CD14-positive monocyte (primary cell): ENCODE results near the gene NTRK2. TPM values are rescaled to one million over a fixed set of nuclear protein-coding genes. Genes with fewer than 3 reads are reported as not detected.

Source experiments
- DNase-seq, 3 donors: peaks; one replicate each; pipeline ENCODE4 v3.0.0-alpha.2; 2011 to 2022
- H2AFZ ChIP-seq: 2 replicates; pipeline ENCODE4 v1.6.0; 2012; ENCODE audit warnings: mild to moderate bottlenecking, low read depth, low read length, inconsistent platforms; ENCODE audit not compliant: insufficient read depth, poor library complexity, severe bottlenecking
- H3K27ac ChIP-seq, 2 donors: 1 replicate in 1 of 2; 2 replicates in 1 of 2; pipeline ENCODE4 v1.5.1; 2012 to 2013; ENCODE audit warnings: low read length in 2 of 2, control low read depth in 1 of 2, inconsistent platforms in 1 of 2, low read depth in 1 of 2, mild to moderate bottlenecking in 1 of 2
- H3K27me3 ChIP-seq, 2 donors: one replicate each; pipeline versions ENCODE4 v1.6.0 to v1.6.1; 2011 to 2013; ENCODE audit warnings: low read length in 2 of 2; ENCODE audit not compliant: control insufficient read depth in 2 of 2, insufficient read depth in 2 of 2
- H3K36me3 ChIP-seq, 2 donors: replicated peaks in 1 of 2; 1 replicate in 1 of 2; 2 replicates in 1 of 2; pipeline versions ENCODE4 v1.5.1 to v1.6.1; 2012 to 2013; ENCODE audit warnings: low read length in 2 of 2, control low read depth in 1 of 2, inconsistent platforms in 1 of 2, mild to moderate bottlenecking in 1 of 2; ENCODE audit not compliant: insufficient read depth in 2 of 2, control insufficient read depth in 1 of 2
- H3K4me1 ChIP-seq, 2 donors: 1 replicate in 1 of 2; 2 replicates in 1 of 2; pipeline versions ENCODE4 v1.5.1 to v1.6.1; 2012 to 2013; ENCODE audit warnings: low read length in 2 of 2, control low read depth in 1 of 2, inconsistent platforms in 1 of 2, mild to moderate bottlenecking in 1 of 2, moderate library complexity in 1 of 2; ENCODE audit not compliant: insufficient read depth in 2 of 2, control insufficient read depth in 1 of 2
- H3K4me2 ChIP-seq: replicated peaks from 2 replicates; pipeline ENCODE3; 2012; ENCODE audit warnings: low read length, moderate library complexity, mild to moderate bottlenecking; ENCODE audit not compliant: poor library complexity, severe bottlenecking; ENCODE audit errors: extremely low read depth
- H3K4me3 ChIP-seq, 3 experiments: fragments of 200-600 bp in 1 of 3; sonication (generic) in 1 of 3; replicated peaks in 1 of 3; 1 replicate in 2 of 3; 2 replicates in 1 of 3; pipeline ENCODE4 v1.5.1; 2011 to 2013; ENCODE audit warnings: low read length in 3 of 3, mild to moderate bottlenecking in 3 of 3, control low read depth in 2 of 3, low read depth in 2 of 3, inconsistent platforms in 1 of 3, moderate library complexity in 1 of 3
- H3K79me2 ChIP-seq: 2 replicates; pipeline ENCODE4 v1.6.0; 2012; ENCODE audit warnings: mild to moderate bottlenecking, control low read depth, inconsistent platforms, low read length, moderate library complexity; ENCODE audit not compliant: insufficient read depth
- H3K9ac ChIP-seq: 2 replicates; pipeline ENCODE4 v1.6.0; 2017; ENCODE audit warnings: low read length, mild to moderate bottlenecking; ENCODE audit not compliant: insufficient read depth, poor library complexity, severe bottlenecking
- H3K9me3 ChIP-seq, 2 donors: replicated peaks in 1 of 2; 1 replicate in 1 of 2; 2 replicates in 1 of 2; pipeline versions ENCODE4 v1.5.1 to v1.6.1; 2012 to 2013; ENCODE audit warnings: low read length in 2 of 2, control low read depth in 1 of 2; ENCODE audit not compliant: control insufficient read depth in 1 of 2, insufficient read depth in 1 of 2
- H4K20me1 ChIP-seq: 2 replicates; pipeline ENCODE4 v1.6.0; 2012; ENCODE audit warnings: mild to moderate bottlenecking, low read length, control low read depth, moderate library complexity; ENCODE audit not compliant: insufficient read depth
- H3K27ac Mint-ChIP-seq, 7 donors: one replicate each; pipeline ENCODE4 v1.8.0; 2020; ENCODE audit warnings: mild to moderate bottlenecking in 7 of 7, mixed read lengths in 7 of 7, moderate library complexity in 6 of 7, inconsistent platforms in 2 of 7
- H3K27me3 Mint-ChIP-seq, 3 donors: one replicate each; pipeline ENCODE4 v1.8.0; 2021 to 2022; ENCODE audit warnings: low read depth in 3 of 3, mild to moderate bottlenecking in 3 of 3, mixed read lengths in 3 of 3, moderate library complexity in 3 of 3, inconsistent platforms in 1 of 3
- H3K36me3 Mint-ChIP-seq, 2 donors: one replicate each; pipeline ENCODE4 v1.8.0; 2020; ENCODE audit warnings: mixed read lengths in 2 of 2, inconsistent platforms in 1 of 2, mild to moderate bottlenecking in 1 of 2
- H3K4me1 Mint-ChIP-seq: one replicate; pipeline ENCODE4 v1.8.0; 2020; ENCODE audit warnings: mild to moderate bottlenecking, mixed read lengths
- H3K4me3 Mint-ChIP-seq, 2 donors: one replicate each; pipeline ENCODE4 v1.8.0; 2020; ENCODE audit warnings: mild to moderate bottlenecking in 2 of 2, mixed read lengths in 2 of 2, moderate library complexity in 1 of 2
- H3K9me3 Mint-ChIP-seq, 7 donors: one replicate each; pipeline ENCODE4 v1.8.0; 2020 to 2022; ENCODE audit warnings: mixed read lengths in 7 of 7, mild to moderate bottlenecking in 6 of 7, moderate library complexity in 6 of 7, inconsistent platforms in 2 of 7
- WGBS: methylation state at CpG from one replicate; pipeline ENCODE4 v1.1.5; 2013; ENCODE audit warnings: missing lambda C conversion rate; ENCODE audit not compliant: insufficient coverage; 5-methylcytosine and 5-hydroxymethylcytosine counted together
- intact Hi-C, 2 donors: fragments of 100-400 bp; cut with micrococcal nuclease; formaldehyde crosslinking; loops; one replicate each; pipeline versions ENCODE4 v1.15.0 to v1.15.1; 2023
- polyA plus RNA-seq, 3 donors: library from polyadenylated mRNA; depleted of rRNA in 1 of 3; unstranded in 2 of 3; stranded (reverse) in 1 of 3; fragments of 300-500 nt in 2 of 3; fragments of >200 nt in 1 of 3; fragmentation: Illumina TruSeq in 2 of 3; gene quantifications; 1 replicate in 2 of 3; 2 replicates in 1 of 3; pipeline ENCODE4 v1.2.3, GENCODE V29; 2012 to 2021
- TF ChIP-seq, protein P1 (sequence below): fragments of 200-600 bp; IDR thresholded peaks from one replicate; pipeline ENCODE4 v1.8.0; 2022; ENCODE audit warnings: antibody characterized with exemption, mild to moderate bottlenecking

Gene NTRK2
- polyA plus RNA-seq, 3 donors: not detected

DNA sequence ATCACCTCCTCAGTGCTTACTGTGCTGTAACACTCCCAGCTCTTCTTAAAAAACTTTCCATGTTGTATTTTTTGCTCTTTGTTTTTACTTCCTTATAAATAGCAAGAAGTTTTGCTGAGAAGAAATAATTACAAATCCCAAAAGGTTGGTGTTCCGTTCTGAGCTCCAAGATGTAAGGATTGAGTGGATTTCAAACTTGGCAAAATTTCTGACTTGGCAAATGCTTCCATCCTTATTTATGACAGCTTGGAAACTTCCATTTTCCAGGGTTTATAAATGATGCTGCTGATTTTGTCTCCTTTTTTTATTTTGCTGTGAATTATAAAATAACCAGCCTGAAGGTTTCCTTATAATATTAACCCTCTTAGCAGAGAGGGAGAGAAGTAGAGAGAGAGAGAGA, 151.9 kb downstream of the NTRK2 start:
- no peak overlapping the region for H3K9ac ChIP-seq
- intact Hi-C loops: no loop called here
- no peaks in the 10 kb centered on the region for H4K20me1 ChIP-seq
- no peak for DNase-seq
- Mint-ChIP-seq H3K36me3 (no peaks in the 10 kb centered on the region), H3K9me3 (peaks cover 0 to 3% (median 2%) of the 10 kb centered on the region in 7 donors), H3K27me3 (no peaks in the 10 kb centered on the region), H3K4me1 (no peaks in the 10 kb centered on the region), H3K27ac (no peak overlapping the region), H3K4me3 (no peak overlapping the region)
- H3K9me3 ChIP-seq: no peaks in the 10 kb centered on the region
- H3K27ac ChIP-seq: no peak overlapping the region
- no peaks in the 10 kb centered on the region for H3K79me2 ChIP-seq
- H3K36me3 ChIP-seq: no peaks in the 10 kb centered on the region
- TF ChIP-seq, protein P1, sequence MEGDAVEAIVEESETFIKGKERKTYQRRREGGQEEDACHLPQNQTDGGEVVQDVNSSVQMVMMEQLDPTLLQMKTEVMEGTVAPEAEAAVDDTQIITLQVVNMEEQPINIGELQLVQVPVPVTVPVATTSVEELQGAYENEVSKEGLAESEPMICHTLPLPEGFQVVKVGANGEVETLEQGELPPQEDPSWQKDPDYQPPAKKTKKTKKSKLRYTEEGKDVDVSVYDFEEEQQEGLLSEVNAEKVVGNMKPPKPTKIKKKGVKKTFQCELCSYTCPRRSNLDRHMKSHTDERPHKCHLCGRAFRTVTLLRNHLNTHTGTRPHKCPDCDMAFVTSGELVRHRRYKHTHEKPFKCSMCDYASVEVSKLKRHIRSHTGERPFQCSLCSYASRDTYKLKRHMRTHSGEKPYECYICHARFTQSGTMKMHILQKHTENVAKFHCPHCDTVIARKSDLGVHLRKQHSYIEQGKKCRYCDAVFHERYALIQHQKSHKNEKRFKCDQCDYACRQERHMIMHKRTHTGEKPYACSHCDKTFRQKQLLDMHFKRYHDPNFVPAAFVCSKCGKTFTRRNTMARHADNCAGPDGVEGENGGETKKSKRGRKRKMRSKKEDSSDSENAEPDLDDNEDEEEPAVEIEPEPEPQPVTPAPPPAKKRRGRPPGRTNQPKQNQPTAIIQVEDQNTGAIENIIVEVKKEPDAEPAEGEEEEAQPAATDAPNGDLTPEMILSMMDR: no peak
- H3K4me2 ChIP-seq: no peak overlapping the region
- WGBS: no CpG with 5 or more reads among the region's 1 CpG
- no peak overlapping the region for H2AFZ ChIP-seq
- no peak overlapping the region for H3K4me3 ChIP-seq
- no peaks in the 10 kb centered on the region for H3K27me3 ChIP-seq
- no peaks in the 10 kb centered on the region for H3K4me1 ChIP-seq

DNA sequence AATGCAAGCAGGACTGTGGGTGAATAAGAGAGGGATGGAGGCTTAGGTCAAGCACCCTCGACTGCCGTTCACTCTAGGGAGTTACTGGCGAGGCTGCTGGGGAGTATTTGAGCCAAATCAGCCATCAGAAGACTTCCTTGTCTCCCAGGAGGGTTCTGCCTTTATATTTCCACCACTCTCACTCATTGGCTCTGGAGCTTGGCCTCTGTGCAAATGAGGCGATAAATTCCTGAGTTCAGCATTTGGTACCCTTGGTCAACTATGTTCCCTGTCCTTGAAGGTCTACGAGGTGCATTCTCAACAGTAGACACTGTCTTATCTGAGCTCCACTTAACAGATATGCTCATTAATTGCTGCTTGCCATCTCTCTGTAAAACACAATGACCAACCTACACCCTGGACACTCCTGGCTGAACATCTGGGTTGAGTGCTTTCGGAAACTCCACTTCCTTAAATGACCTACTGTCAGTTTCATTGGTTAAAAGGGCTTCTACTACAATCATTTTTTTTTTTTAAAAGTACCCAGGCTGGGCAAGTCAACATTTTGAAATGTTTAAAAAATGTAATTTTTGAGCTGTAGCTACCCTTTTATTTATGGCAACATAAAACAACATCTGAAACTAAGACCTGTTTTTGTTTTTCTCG, 153.2 kb downstream of the NTRK2 start:
- Mint-ChIP-seq H3K36me3 (no peaks in the 10 kb centered on the region), H3K27me3 (no peaks in the 10 kb centered on the region), H3K9me3 (peaks cover 0 to 3% (median 2%) of the 10 kb centered on the region in 7 donors), H3K4me1 (no peaks in the 10 kb centered on the region), H3K4me3 (no peak overlapping the region), H3K27ac (no peak overlapping the region)
- Histone ChIP-seq H2AFZ (no peak overlapping the region), H3K27ac (no peak overlapping the region), H3K9me3 (no peaks in the 10 kb centered on the region), H4K20me1 (no peaks in the 10 kb centered on the region), H3K4me1 (no peaks in the 10 kb centered on the region), H3K79me2 (no peaks in the 10 kb centered on the region), H3K9ac (no peak overlapping the region), H3K4me2 (no peak overlapping the region), H3K4me3 (no peak overlapping the region), H3K27me3 (no peaks in the 10 kb centered on the region), H3K36me3 (no peaks in the 10 kb centered on the region)
- intact Hi-C loops: no loop called here
- TF ChIP-seq, protein P1: no peak
- 89% methylated on average over 4 of the region's 7 CpGs for WGBS
- DNase-seq: no peak
